Adrenal gland (tissue), 12 donors: ENCODE data around the gene SLC6A1. TPM values are rescaled to one million over a fixed set of nuclear protein-coding genes. Genes with fewer than 3 reads are reported as not detected.

ENCODE experiments used
- DNase-seq, 7 donors: peaks; one replicate each; pipeline ENCODE4 v3.0.0-alpha.2; 2019 to 2020
- H3K27ac ChIP-seq, 5 donors: fragments of 200-600 bp; sonication (generic) in 4 of 5; 1 replicate in 3 of 5; 2 replicates in 2 of 5; pipeline versions ENCODE4 v1.5.1 to v1.8.0; 2016 to 2020; ENCODE audit warnings: mild to moderate bottlenecking in 1 of 5
- H3K27me3 ChIP-seq: fragments of 200-600 bp; 2 replicates; pipeline ENCODE4 v1.8.0; 2021
- H3K36me3 ChIP-seq, 2 donors: fragments of 200-600 bp; replicated peaks in 1 of 2; 1 replicate in 1 of 2; 2 replicates in 1 of 2; pipeline versions ENCODE4 v1.5.1 to v1.8.0; 2018 to 2022
- H3K4me1 ChIP-seq, 2 donors: fragments of 200-600 bp; replicated peaks in 1 of 2; 1 replicate in 1 of 2; 2 replicates in 1 of 2; pipeline versions ENCODE4 v1.5.1 to v1.8.0; 2018 to 2021
- H3K4me3 ChIP-seq, 4 donors: fragments of 200-600 bp; sonication (generic) in 3 of 4; one replicate each; pipeline ENCODE4 v1.5.1; 2016 to 2018
- H3K9me3 ChIP-seq, 3 donors: fragments of 200-600 bp; sonication (generic) in 1 of 3; replicated peaks in 1 of 3; 1 replicate in 2 of 3; 2 replicates in 1 of 3; pipeline versions ENCODE4 v1.5.1 to v1.8.0; 2016 to 2021
- POLR2A ChIP-seq, 2 donors: fragments of 450-650 bp; IDR thresholded peaks; one replicate each; pipeline ENCODE4 v1.6.1; 2017; ENCODE audit warnings: antibody characterized with exemption in 2 of 2, mild to moderate bottlenecking in 2 of 2, moderate library complexity in 1 of 2
- WGBS, 4 donors: extraction: QIAGEN DNeasy Blood & Tissue Kit in 2 of 4; methylation state at CpG; one replicate each; pipeline versions ENCODE4 v1.1.5 to v1.1.7; 2013 to 2017; 5-methylcytosine and 5-hydroxymethylcytosine counted together
- intact Hi-C, 2 donors: fragments of 100-400 bp; cut with DNase I; formaldehyde crosslinking; loops; one replicate each; pipeline versions ENCODE4 v1.14.1 to v1.15.0; 2022 to 2023
- polyA plus RNA-seq, 3 donors: library from polyadenylated mRNA; stranded (reverse); fragments of 200-250 nt in 2 of 3; fragments of 350-450 nt in 1 of 3; fragmentation: Illumina TruSeq in 1 of 3; extraction: RNeasy Lipid Tissue Mini Kit (QIAGEN cat#74804) in 1 of 3; gene quantifications; one replicate each; pipeline ENCODE4 v1.2.3, GENCODE V29; 2013 to 2014
- total RNA-seq, 9 donors: library from RNA; depleted of rRNA in 4 of 9; stranded (reverse); fragments of >200 nt in 4 of 9; fragments of 120-200 nt in 1 of 9; fragmentation: NEBNext Ultra II Directional in 1 of 9; extraction: Animal tissue kit (Norgen Biotek cat#: 25700) in 1 of 9; gene quantifications; one replicate each; pipeline versions ENCODE4 v1.1.0 to v1.2.4, GENCODE V29; 2013 to 2023
- TF ChIP-seq, protein P1 (sequence below), 6 experiments: fragments of 450-650 bp in 4 of 6; fragments of 200-600 bp in 2 of 6; sonication (generic) in 1 of 6; IDR thresholded peaks; 1 replicate in 5 of 6; 2 replicates in 1 of 6; pipeline versions ENCODE4 v1.5.1 to v1.8.0; 2016 to 2021; ENCODE audit warnings: antibody characterized with exemption in 6 of 6, mild to moderate bottlenecking in 2 of 6, moderate library complexity in 1 of 6
- donor health status: healthy with polysubstance abuse.
- donor health status: Bipolar disorder and iron deficiency.
- donor health status: DM: yes; HTN: yes; CAD: no.
- donor health status: DM: no; HTN: no; CAD: no.
- donor health status: DM: no; HTN: no; CAD: no.
- donor health status: DM: yes; HTN: yes; CAD: no.

SLC6A1 gene
- total and polyA plus RNA-seq, 12 donors = 0.06 to 1.8 (median 0.47) TPM

DNA sequence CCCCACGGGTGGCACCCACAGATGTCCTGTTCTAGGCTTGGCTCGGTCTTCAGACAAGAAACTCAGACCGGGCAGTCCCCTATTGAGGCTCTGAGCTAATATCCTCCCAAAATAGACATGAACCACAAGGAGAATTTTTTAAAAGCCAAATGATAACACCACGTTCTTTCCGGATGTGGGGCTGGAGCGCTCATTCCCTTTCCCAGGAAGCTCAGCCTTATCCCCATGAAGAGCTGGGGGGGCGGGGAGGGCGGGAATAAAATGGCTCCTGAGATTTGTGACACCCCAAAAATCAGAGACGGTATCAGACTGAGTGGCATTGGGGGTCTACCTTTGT is 1.1 kb downstream of the SLC6A1 start:
- TF ChIP-seq, protein P1, sequence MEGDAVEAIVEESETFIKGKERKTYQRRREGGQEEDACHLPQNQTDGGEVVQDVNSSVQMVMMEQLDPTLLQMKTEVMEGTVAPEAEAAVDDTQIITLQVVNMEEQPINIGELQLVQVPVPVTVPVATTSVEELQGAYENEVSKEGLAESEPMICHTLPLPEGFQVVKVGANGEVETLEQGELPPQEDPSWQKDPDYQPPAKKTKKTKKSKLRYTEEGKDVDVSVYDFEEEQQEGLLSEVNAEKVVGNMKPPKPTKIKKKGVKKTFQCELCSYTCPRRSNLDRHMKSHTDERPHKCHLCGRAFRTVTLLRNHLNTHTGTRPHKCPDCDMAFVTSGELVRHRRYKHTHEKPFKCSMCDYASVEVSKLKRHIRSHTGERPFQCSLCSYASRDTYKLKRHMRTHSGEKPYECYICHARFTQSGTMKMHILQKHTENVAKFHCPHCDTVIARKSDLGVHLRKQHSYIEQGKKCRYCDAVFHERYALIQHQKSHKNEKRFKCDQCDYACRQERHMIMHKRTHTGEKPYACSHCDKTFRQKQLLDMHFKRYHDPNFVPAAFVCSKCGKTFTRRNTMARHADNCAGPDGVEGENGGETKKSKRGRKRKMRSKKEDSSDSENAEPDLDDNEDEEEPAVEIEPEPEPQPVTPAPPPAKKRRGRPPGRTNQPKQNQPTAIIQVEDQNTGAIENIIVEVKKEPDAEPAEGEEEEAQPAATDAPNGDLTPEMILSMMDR (IDR thresholded peaks at IDR 0.05) = no peak
- no peak for TF ChIP-seq POLR2A (IDR thresholded peaks at IDR 0.05)
- Histone ChIP-seq H3K9me3 (no peaks in the 10 kb centered on the region), H3K27me3 (peaks cover 29% of the 10 kb centered on the region), H3K4me1 (no peaks in the 10 kb centered on the region), H3K27ac (no peak overlapping the region), H3K36me3 (no peaks in the 10 kb centered on the region), H3K4me3 (no peak overlapping the region)
- 16 to 18% (median 17%) methylated on average over 6 to 9 of the region's 9 CpGs for WGBS, 4 donors
- no peak for DNase-seq
- intact Hi-C loops = no loop called here

DNA sequence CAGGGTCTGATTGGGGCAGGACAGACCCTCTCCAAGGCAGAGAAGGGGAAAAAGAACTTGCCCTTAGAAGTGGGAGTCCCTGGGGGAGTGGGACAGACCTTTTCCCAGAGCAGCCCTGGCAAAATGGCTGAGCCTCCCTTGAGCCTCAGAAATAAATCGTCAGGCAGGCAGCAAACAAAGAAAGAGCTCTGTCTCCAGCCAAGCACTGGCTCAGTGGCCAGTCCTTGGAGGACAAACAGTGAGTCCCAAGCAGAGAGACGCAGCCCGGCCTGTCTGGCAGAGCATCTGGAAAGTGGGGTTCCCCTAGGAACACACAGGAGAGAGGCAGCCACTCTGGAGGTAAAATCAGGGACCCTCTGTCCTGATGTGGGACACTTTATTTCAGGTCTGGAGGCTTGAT is 1.8 kb downstream of the SLC6A1 start:
- peaks cover 29% of the 10 kb centered on the region for H3K27me3 ChIP-seq
- 34 to 57% (median 46%) methylated on average over 3 of the region's 3 CpGs for WGBS, 4 donors
- TF ChIP-seq POLR2A (IDR thresholded peaks at IDR 0.05) = no peak
- TF ChIP-seq, protein P1 (IDR thresholded peaks at IDR 0.05) = no peak
- H3K4me1 ChIP-seq = no peaks in the 10 kb centered on the region
- intact Hi-C loops = no loop called here
- H3K9me3 ChIP-seq = no peaks in the 10 kb centered on the region
- no peak overlapping the region for H3K4me3 ChIP-seq
- no peak for DNase-seq
- H3K36me3 ChIP-seq = no peaks in the 10 kb centered on the region
- H3K27ac ChIP-seq = no peak overlapping the region

DNA sequence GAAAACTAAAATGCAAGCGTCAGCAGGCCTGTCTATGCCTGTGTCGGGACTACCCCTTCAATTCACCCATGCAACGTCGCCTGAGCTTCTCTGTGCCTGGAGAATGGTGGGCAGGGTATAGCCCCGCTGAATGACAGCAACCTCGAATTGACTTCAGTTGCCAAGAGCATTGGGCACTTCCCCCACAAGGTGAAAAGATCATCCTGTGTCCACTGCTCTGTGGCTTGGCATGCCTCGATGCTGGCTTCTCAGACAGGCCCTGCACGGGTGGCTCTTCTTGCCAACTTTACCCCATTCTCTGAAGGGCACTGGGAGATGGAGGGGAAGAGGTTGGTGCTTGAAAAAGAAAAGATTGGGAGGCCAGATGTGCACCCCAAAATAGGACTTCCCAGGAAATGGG is 3.3 kb downstream of the SLC6A1 start:
- Histone ChIP-seq H3K4me1 (no peaks in the 10 kb centered on the region), H3K27me3 (peaks cover 29% of the 10 kb centered on the region), H3K36me3 (no peaks in the 10 kb centered on the region), H3K27ac (no peak overlapping the region), H3K9me3 (no peaks in the 10 kb centered on the region), H3K4me3 (no peak overlapping the region)
- TF ChIP-seq, protein P1 (IDR thresholded peaks at IDR 0.05) = no peak
- no peak for TF ChIP-seq POLR2A (IDR thresholded peaks at IDR 0.05)
- DNase-seq = no peak
- intact Hi-C loops = no loop called here
- 87 to 93% (median 91%) methylated on average over 4 to 8 of the region's 8 CpGs for WGBS, 4 donors

DNA sequence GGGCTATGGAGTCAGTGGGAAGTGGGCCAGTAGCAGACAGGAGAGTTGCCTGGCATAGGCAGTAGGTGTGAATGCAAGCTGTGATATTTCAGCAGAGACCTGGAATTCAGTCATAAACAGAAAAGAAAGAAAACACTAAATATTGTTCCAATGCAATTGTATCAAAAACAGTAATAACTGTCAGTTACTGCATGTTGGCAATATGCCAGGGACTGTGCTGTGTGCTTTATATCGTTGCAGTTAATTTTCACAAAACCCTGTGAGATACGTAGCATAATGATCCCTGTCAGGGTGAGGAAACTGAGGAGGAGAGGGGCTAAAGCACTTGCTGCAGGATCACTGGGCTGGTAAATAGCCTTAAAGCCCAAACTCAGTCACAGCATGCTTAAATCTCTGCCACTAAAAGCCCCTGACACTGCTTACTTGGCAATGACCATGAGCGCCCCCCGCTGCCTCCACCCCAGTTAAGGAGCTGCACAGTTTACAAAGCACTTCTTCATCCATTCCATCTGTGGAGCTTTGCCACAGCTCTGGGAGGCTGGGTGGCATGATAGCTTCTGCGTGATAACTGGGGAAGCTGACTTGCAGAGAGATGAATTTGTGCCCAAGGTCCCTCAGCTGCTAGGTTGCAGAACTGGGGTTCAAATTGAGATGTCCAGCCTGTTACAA is 3.9 kb downstream of the SLC6A1 start:
- Histone ChIP-seq H3K27ac (no peak overlapping the region), H3K27me3 (peaks cover 29% of the 10 kb centered on the region), H3K4me1 (no peaks in the 10 kb centered on the region), H3K9me3 (no peaks in the 10 kb centered on the region), H3K4me3 (no peak overlapping the region), H3K36me3 (no peaks in the 10 kb centered on the region)
- TF ChIP-seq POLR2A (IDR thresholded peaks at IDR 0.05) = no peak
- TF ChIP-seq, protein P1 (IDR thresholded peaks at IDR 0.05) = no peak
- DNase-seq = no peak
- WGBS, 4 donors = 36 to 69% (median 62%) methylated on average over 2 to 5 of the region's 5 CpGs
- intact Hi-C loops = no loop called here
